OCI-LY1 (cell line): ENCODE data around the gene DYNC2H1.

Source experiments
- H2AFZ ChIP-seq: fragments of 200-600 bp; sonication (generic), shearing (Covaris generic); 2 replicates; pipeline ENCODE4 v1.6.0; 2014; ENCODE audit warnings: antibody characterized with exemption, mild to moderate bottlenecking, low read length
- H3F3A ChIP-seq: fragments of 200-600 bp; sonication (generic), shearing (Covaris generic); 2 replicates; pipeline ENCODE4 v1.6.0; 2014; ENCODE audit warnings: mild to moderate bottlenecking, antibody characterized with exemption, low read length, moderate library complexity; ENCODE audit not compliant: insufficient read depth
- H3K27ac ChIP-seq: fragments of 200-600 bp; sonication (generic); 2 replicates; pipeline ENCODE4 v1.5.1; 2014; ENCODE audit warnings: low read length, mixed run types, mild to moderate bottlenecking, low read depth; ENCODE audit not compliant: poor library complexity, severe bottlenecking
- H3K27me3 ChIP-seq: fragments of 200-600 bp; sonication (generic); 2 replicates; pipeline ENCODE4 v1.6.0; 2014; ENCODE audit warnings: antibody characterized with exemption, mild to moderate bottlenecking, low read length, moderate library complexity; ENCODE audit not compliant: insufficient read depth
- H3K36me3 ChIP-seq: fragments of 200-600 bp; sonication (generic); 2 replicates; pipeline ENCODE4 v1.6.1; 2014; ENCODE audit warnings: mild to moderate bottlenecking, antibody characterized with exemption, low read length, moderate library complexity, mixed read lengths; ENCODE audit not compliant: insufficient read depth
- H3K4me1 ChIP-seq: fragments of 200-600 bp; sonication (generic); 2 replicates; pipeline ENCODE4 v1.5.1; 2014; ENCODE audit warnings: mild to moderate bottlenecking, low read length, moderate library complexity; ENCODE audit not compliant: insufficient read depth, severe bottlenecking
- H3K4me2 ChIP-seq: fragments of 200-600 bp; sonication (generic), shearing (Covaris generic); 2 replicates; pipeline ENCODE4 v1.6.1; 2014; ENCODE audit warnings: low read length
- H3K4me3 ChIP-seq: fragments of 200-600 bp; sonication (generic); 2 replicates; pipeline ENCODE4 v1.5.1; 2014; ENCODE audit warnings: low read length, low read depth, mild to moderate bottlenecking, mixed read lengths; ENCODE audit not compliant: poor library complexity, severe bottlenecking
- H3K79me2 ChIP-seq: fragments of 200-600 bp; shearing (Covaris generic); 2 replicates; pipeline ENCODE4 v1.6.1; 2016; ENCODE audit warnings: mixed run types, low read length, mixed read lengths; ENCODE audit not compliant: insufficient read depth
- H3K9ac ChIP-seq: fragments of 200-600 bp; sonication (generic), shearing (Covaris generic); 2 replicates; pipeline ENCODE4 v1.6.1; 2014; ENCODE audit warnings: mild to moderate bottlenecking, low read length, mixed read lengths
- H3K9me2 ChIP-seq: fragments of 200-600 bp; sonication (generic), shearing (Covaris generic); 2 replicates; pipeline ENCODE4 v1.6.1; 2014; ENCODE audit warnings: low read depth, mild to moderate bottlenecking, low read length, mixed read lengths
- H3K9me3 ChIP-seq: fragments of 200-600 bp; shearing (Covaris generic); 2 replicates; pipeline ENCODE4 v1.6.1; 2014; ENCODE audit warnings: low read length, mixed read lengths
- H4K20me1 ChIP-seq: fragments of 200-600 bp; sonication (generic), shearing (Covaris generic); 2 replicates; pipeline ENCODE4 v1.6.0; 2016; ENCODE audit warnings: mild to moderate bottlenecking, low read length; ENCODE audit not compliant: insufficient read depth
- EZH2 ChIP-seq: fragments of 200-600 bp; sonication (generic), shearing (Covaris generic); IDR thresholded peaks from 2 replicates; pipeline ENCODE4 v1.8.0; 2017; ENCODE audit warnings: borderline replicate concordance, mixed run types, mild to moderate bottlenecking, antibody characterized with exemption, low read length, moderate library complexity, mixed read lengths
- TF ChIP-seq, protein P1 (sequence below): fragments of 200-600 bp; sonication (generic), shearing (Covaris generic); IDR thresholded peaks from 2 replicates; pipeline ENCODE4 v1.5.1; 2017; ENCODE audit warnings: mild to moderate bottlenecking, antibody characterized with exemption, low read length, moderate library complexity, mixed read lengths

DYNC2H1 gene

GRCh38 chr11:103315248-103315647, 206.0 kb downstream of the DYNC2H1 start:
- Histone ChIP-seq H3K9me2 (no peaks in the 10 kb centered on the region), H3K9ac (no peak overlapping the region), H3K36me3 (no peaks in the 10 kb centered on the region), H3K27ac (no peak overlapping the region), H3K4me2 (no peak overlapping the region), H3K4me1 (no peaks in the 10 kb centered on the region), H2AFZ (no peak overlapping the region), H3K4me3 (no peak overlapping the region), H3F3A (no peaks in the 10 kb centered on the region), H3K27me3 (no peaks in the 10 kb centered on the region), H3K79me2 (no peaks in the 10 kb centered on the region), H3K9me3 (no peaks in the 10 kb centered on the region), H4K20me1 (no peaks in the 10 kb centered on the region)
- TF ChIP-seq, protein P1, sequence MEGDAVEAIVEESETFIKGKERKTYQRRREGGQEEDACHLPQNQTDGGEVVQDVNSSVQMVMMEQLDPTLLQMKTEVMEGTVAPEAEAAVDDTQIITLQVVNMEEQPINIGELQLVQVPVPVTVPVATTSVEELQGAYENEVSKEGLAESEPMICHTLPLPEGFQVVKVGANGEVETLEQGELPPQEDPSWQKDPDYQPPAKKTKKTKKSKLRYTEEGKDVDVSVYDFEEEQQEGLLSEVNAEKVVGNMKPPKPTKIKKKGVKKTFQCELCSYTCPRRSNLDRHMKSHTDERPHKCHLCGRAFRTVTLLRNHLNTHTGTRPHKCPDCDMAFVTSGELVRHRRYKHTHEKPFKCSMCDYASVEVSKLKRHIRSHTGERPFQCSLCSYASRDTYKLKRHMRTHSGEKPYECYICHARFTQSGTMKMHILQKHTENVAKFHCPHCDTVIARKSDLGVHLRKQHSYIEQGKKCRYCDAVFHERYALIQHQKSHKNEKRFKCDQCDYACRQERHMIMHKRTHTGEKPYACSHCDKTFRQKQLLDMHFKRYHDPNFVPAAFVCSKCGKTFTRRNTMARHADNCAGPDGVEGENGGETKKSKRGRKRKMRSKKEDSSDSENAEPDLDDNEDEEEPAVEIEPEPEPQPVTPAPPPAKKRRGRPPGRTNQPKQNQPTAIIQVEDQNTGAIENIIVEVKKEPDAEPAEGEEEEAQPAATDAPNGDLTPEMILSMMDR, result no peak
- TF ChIP-seq EZH2, result no peak

DNA sequence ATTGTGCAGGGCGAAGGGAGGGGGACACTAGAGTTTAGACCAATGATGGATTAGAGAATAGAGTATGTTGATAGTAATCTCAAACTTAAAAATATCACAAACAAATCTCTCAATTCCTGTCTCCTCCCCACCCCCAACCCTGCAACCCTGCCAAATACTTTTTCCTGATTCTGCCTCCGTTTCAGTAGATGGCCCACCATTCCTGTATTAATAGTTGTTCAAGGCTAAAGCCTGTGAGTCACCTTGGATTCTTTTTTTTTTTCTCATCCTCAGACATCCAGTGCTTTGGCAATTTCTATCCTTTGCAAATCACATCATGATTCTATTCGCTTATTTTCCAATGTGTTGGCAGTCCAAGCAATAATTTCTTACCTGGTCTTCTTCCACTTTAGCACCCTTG, 207.9 kb downstream of the DYNC2H1 start:
- Histone ChIP-seq H3K79me2 (no peaks in the 10 kb centered on the region), H3F3A (no peaks in the 10 kb centered on the region), H4K20me1 (no peaks in the 10 kb centered on the region), H3K36me3 (no peaks in the 10 kb centered on the region), H3K9me2 (no peaks in the 10 kb centered on the region), H3K4me2 (no peak overlapping the region), H3K27ac (no peak overlapping the region), H3K9ac (no peak overlapping the region), H3K4me3 (no peak overlapping the region), H3K27me3 (no peaks in the 10 kb centered on the region), H2AFZ (no peak overlapping the region), H3K4me1 (no peaks in the 10 kb centered on the region), H3K9me3 (no peaks in the 10 kb centered on the region)
- TF ChIP-seq EZH2, result no peak
- TF ChIP-seq, protein P1, result no peak

- TF ChIP-seq, protein P1, result no peak
- no peak for TF ChIP-seq EZH2
- H3K27me3 ChIP-seq, result no peaks in the 10 kb centered on the region
These were observed 213.6 kb downstream of the DYNC2H1 start for GRCh38 chr11:103322821-103323220.

More at GRCh38 chr11:103322821-103323220, 213.6 kb downstream of the DYNC2H1 start:
- H3F3A ChIP-seq, result no peaks in the 10 kb centered on the region
- no peaks in the 10 kb centered on the region for H3K9me2 ChIP-seq
- H3K9ac ChIP-seq, result no peak overlapping the region
- H3K36me3 ChIP-seq, result no peaks in the 10 kb centered on the region
- H3K9me3 ChIP-seq, result no peaks in the 10 kb centered on the region
- no peak overlapping the region for H3K4me2 ChIP-seq
- H3K4me1 ChIP-seq, result peaks cover 10% of the 10 kb centered on the region
- no peaks in the 10 kb centered on the region for H3K79me2 ChIP-seq
- H4K20me1 ChIP-seq, result no peaks in the 10 kb centered on the region
- H2AFZ ChIP-seq, result no peak overlapping the region
- H3K4me3 ChIP-seq, result no peak overlapping the region
- H3K27ac ChIP-seq, result no peak overlapping the region
